Mesothelial cell of epicardium (in vitro differentiated cells): Measurements from ENCODE around the gene NEK10. TPM values are rescaled to one million over a fixed set of nuclear protein-coding genes. Genes with fewer than 3 reads are reported as not detected.

Experiments
- DNase-seq, 2 experiments: peaks; one replicate each; pipeline ENCODE4 v3.0.0; 2021; ENCODE audit warnings: low spot score in 2 of 2; ENCODE audit not compliant: unreplicated experiment in 2 of 2
- H3K27ac Mint-ChIP-seq: 2 replicates; pipeline ENCODE4 v1.8.0; 2021; ENCODE audit warnings: mixed read lengths
- H3K27me3 Mint-ChIP-seq: 2 replicates; pipeline ENCODE4 v1.8.0; 2021; ENCODE audit warnings: low read depth, mixed read lengths
- H3K36me3 Mint-ChIP-seq: 2 replicates; pipeline ENCODE4 v1.8.0; 2021; ENCODE audit warnings: mixed read lengths
- H3K4me1 Mint-ChIP-seq: 2 replicates; pipeline ENCODE4 v1.8.0; 2021; ENCODE audit warnings: mixed read lengths
- H3K4me3 Mint-ChIP-seq: 2 replicates; pipeline ENCODE4 v1.8.0; 2021; ENCODE audit warnings: mild to moderate bottlenecking, moderate library complexity, mixed read lengths
- H3K9me3 Mint-ChIP-seq: 2 replicates; pipeline ENCODE4 v1.8.0; 2021; ENCODE audit warnings: mixed read lengths
- total RNA-seq: library from RNA; stranded (reverse); gene quantifications from 3 replicates; pipeline ENCODE4 v1.2.1, GENCODE V29; 2021
- TF ChIP-seq, protein P1 (sequence below): fragments of 200-600 bp; sonication (generic); IDR thresholded peaks from one replicate; pipeline ENCODE4 v1.5.0; 2021; ENCODE audit warnings: antibody characterized with exemption; ENCODE audit not compliant: unreplicated experiment

NEK10 gene
- total RNA-seq, 1 donor from 2014 or later: 1.2 TPM

DNA sequence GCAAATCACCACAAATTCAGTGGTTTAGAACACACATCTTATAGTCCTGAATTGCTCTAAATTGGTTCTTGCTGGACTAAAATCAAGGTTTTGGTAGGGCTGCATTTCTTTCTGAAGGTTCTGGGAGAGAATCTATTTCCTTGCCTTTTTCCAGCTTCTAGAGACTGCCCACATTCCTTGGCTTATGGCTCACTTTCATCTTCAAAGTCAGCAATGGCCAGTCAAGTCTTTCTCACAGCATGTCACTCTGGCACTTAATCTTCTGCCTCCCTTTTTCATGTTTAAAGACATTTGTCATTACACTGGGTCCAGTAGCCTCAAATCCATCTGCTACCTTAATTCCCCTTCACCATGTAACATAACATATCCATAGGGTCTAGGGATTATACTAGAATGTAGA lies 149.0 kb downstream of the NEK10 start:
- H3K27ac Mint-ChIP-seq: no peak overlapping the region

DNA sequence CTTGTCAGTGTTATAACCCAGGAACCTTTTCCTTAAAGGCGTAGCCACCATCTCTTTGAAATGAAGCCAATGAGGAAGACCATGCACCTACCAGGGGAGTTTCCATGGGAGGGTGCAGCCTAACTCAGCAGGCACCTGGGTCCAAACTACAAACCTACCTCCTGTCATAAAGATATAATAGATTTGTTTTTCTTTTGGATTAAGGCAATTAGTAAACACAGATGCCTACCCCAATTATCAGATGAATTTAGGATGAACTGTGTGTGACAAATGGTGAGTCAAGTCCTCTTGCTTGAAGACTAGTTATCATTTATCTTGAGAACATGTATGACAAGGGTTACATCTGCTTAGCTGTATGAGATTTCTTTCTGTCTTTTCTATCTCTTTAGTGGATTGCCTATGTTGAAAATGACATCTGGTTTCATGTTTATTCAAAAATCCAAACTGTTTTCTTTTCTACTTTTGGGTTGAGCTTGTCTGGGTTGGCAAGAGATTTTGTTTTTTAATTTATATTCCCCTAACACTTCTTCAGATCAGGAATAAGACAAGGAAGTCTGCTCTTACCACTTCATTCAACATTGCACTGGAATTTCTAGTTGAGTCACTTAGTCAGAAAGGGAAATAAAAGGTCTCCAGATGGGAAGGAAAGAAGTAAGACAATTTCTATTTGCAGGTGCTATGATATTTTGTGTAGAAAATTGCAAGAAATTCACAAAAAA lies 149.9 kb downstream of the NEK10 start:
- Mint-ChIP-seq H3K27me3 (no peaks in the 10 kb centered on the region), H3K4me3 (no peak overlapping the region), H3K9me3 (peaks cover 19% of the 10 kb centered on the region), H3K4me1 (no peaks in the 10 kb centered on the region), H3K36me3 (no peaks in the 10 kb centered on the region), H3K27ac (no peak overlapping the region)
- TF ChIP-seq, protein P1, sequence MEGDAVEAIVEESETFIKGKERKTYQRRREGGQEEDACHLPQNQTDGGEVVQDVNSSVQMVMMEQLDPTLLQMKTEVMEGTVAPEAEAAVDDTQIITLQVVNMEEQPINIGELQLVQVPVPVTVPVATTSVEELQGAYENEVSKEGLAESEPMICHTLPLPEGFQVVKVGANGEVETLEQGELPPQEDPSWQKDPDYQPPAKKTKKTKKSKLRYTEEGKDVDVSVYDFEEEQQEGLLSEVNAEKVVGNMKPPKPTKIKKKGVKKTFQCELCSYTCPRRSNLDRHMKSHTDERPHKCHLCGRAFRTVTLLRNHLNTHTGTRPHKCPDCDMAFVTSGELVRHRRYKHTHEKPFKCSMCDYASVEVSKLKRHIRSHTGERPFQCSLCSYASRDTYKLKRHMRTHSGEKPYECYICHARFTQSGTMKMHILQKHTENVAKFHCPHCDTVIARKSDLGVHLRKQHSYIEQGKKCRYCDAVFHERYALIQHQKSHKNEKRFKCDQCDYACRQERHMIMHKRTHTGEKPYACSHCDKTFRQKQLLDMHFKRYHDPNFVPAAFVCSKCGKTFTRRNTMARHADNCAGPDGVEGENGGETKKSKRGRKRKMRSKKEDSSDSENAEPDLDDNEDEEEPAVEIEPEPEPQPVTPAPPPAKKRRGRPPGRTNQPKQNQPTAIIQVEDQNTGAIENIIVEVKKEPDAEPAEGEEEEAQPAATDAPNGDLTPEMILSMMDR: no peak
- no peak for DNase-seq

More for the DNA sequence above, 149.0 kb downstream of the NEK10 start:
- TF ChIP-seq, protein P1: no peak
- Mint-ChIP-seq H3K36me3 (no peaks in the 10 kb centered on the region), H3K4me1 (no peaks in the 10 kb centered on the region), H3K4me3 (no peak overlapping the region), H3K27me3 (no peaks in the 10 kb centered on the region), H3K9me3 (peaks cover 12% of the 10 kb centered on the region)
- no peak for DNase-seq

DNA sequence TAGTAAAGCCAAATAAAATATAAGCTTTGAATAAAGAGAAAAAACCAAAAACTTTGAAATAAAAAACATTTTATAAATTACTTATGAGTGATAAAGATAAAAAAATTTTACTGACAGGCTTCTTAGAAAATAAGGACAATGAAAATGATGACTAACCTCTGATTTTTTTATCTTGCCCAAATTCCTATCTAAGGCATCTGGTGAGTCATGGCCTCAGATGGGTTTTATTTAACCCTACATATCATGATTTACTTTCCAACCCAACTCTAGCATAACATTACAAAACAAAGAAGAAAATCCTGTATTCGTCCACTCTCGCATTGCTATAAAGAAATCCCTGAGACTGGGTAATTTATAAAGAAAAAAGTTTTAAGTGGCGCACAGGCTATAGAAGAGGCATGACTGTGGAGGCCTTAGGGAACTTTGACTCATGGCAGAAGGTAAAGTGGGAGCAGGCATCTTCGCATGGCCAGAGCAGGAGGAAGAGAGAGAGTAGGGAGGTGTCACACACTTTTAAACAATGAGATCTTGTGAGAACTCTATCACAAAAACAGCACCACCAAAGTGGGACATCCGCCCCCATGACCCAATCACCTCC lies 152.1 kb downstream of the NEK10 start:
- Mint-ChIP-seq H3K4me3 (no peak overlapping the region), H3K27ac (no peak overlapping the region), H3K9me3 (peaks cover 20% of the 10 kb centered on the region), H3K27me3 (no peaks in the 10 kb centered on the region), H3K36me3 (no peaks in the 10 kb centered on the region), H3K4me1 (no peaks in the 10 kb centered on the region)
- TF ChIP-seq, protein P1: no peak
- DNase-seq: no peak

DNA sequence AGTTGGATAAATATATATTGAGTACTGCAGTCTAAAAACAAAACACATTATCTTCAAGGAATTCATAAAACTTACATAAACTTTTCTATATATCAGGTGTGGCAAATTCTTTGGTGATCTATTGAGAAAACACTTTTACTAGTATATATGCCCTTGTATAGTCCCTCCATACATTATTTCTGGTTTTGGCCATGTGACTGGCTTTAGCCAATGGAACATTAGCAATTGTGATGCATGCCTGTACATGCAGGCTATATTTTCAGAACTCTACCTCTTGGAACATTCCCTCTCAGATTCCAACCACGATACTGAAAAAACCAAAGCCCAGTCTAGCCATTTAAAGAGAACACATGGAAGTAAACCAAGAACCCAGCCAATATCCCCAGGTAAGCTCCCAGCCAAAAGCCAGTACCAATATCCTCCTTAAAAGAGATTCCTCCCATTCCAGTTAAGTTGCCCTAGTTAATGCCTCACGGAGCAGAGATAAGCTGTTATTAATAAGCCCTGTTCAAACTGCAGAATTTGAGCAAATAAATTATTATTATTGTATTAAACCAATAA lies 152.8 kb downstream of the NEK10 start:
- TF ChIP-seq, protein P1: no peak
- Mint-ChIP-seq H3K27ac (no peak overlapping the region), H3K27me3 (no peaks in the 10 kb centered on the region), H3K4me1 (no peaks in the 10 kb centered on the region), H3K4me3 (no peak overlapping the region), H3K9me3 (peaks cover 20% of the 10 kb centered on the region), H3K36me3 (no peaks in the 10 kb centered on the region)
- DNase-seq: no peak

DNA sequence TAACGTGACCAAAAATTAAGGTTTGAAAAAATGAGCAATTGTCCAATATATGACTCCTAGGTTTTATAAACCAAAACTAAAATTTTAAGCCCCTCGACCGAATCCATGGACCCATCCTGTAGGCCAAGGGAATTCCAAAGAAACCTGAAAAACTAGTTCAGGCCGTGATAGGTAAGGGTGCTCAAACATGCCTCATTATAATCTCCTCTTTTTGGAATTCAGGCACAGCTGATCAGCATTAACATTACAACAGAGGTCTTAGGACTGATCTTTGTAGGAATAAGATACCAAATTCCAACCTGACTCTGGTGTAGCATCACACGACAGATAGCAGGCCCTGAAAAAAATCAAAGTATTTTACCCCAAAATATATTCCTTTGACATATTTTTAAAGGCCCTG lies 155.7 kb downstream of the NEK10 start:
- Mint-ChIP-seq H3K4me1 (no peaks in the 10 kb centered on the region), H3K36me3 (no peaks in the 10 kb centered on the region), H3K27me3 (no peaks in the 10 kb centered on the region), H3K4me3 (no peak overlapping the region), H3K27ac (no peak overlapping the region), H3K9me3 (peaks cover 13% of the 10 kb centered on the region)
- no peak for DNase-seq
- TF ChIP-seq, protein P1: no peak
